ENCODE measurements around the gene BANF1. TPM values are rescaled to one million over a fixed set of nuclear protein-coding genes. Genes with fewer than 3 reads are reported as not detected.

Gene BANF1
- total and polyA plus RNA-seq, 2 donors (not counting 3 experiments of a cell fraction or from before 2014, with no cell fraction given): 269 to 376 TPM

- no peak overlapping the region for H3K4me3 ChIP-seq (replicated peaks in 1 of 3; ENCODE audit: insufficient read depth in 1 of 3, low read depth in 1 of 3, low read length in 3 of 3)
- dilution Hi-C loops (cut with MboI; ENCODE audit: extremely low pct_ligation_motif_present, low sequenced_read_pairs) (no loop called here), intact Hi-C loops (cut with micrococcal nuclease) (no loop called here)
- H3K9me3 ChIP-seq (replicated peaks; ENCODE audit: control insufficient read depth, insufficient read depth, low read length): no peaks in the 10 kb centered on the region
- H4K20me1 ChIP-seq (replicated peaks; ENCODE audit: control insufficient read depth, extremely low read depth, insufficient read depth, low read length): no peaks in the 10 kb centered on the region
- no peaks in the 10 kb centered on the region for H3K36me3 ChIP-seq (ENCODE audit: control insufficient read depth in 2 of 2, extremely low read depth in 1 of 2, insufficient read depth in 2 of 2, low read length in 2 of 2)
- H3K79me2 ChIP-seq (ENCODE audit: control insufficient read depth, insufficient read depth, low read length): no peaks in the 10 kb centered on the region
- H3K27me3 ChIP-seq (ENCODE audit: control insufficient read depth in 2 of 2, insufficient read depth in 2 of 2, low read length in 2 of 2): peaks cover 0 to 10% of the 10 kb centered on the region in 2 experiments
- no peaks in the 10 kb centered on the region for H3K4me1 ChIP-seq (ENCODE audit: control insufficient read depth, extremely low read depth, insufficient read depth, low read length)
- ChIA-PET CTCF (interaction anchor here (2.2 to 3.3 kb wide), 2 partner anchors 9 to 14 kb away, joined by 8 to 18 read pairs; no protein-coding TSS in a partner anchor), POLR2A (no interaction called here)
- no peaks in the 10 kb centered on the region for H3K9me1 ChIP-seq (replicated peaks; ENCODE audit: control insufficient read depth, extremely low read depth, insufficient read depth, low read length)
- no peak for DNase-seq (ENCODE audit: low read depth, low spot score)
- no peak overlapping the region for H3K27ac ChIP-seq (ENCODE audit: insufficient read depth, low read depth, low read length)
- no peak for TF ChIP-seq MAX (IDR thresholded peaks at IDR 0.05; ENCODE audit: insufficient read depth, insufficient read length)
- TF ChIP-seq POLR2A (IDR thresholded peaks at IDR 0.05; ENCODE audit: low read depth, low read length): no peak
- TF ChIP-seq EZH2 (IDR thresholded peaks at IDR 0.05; ENCODE audit: borderline replicate concordance, low read depth, low read length, severe bottlenecking): no peak
- no peak for TF ChIP-seq JUN (IDR thresholded peaks at IDR 0.05; ENCODE audit: borderline replicate concordance, insufficient read depth, insufficient read length, low read depth)
- TF ChIP-seq FOS (IDR thresholded peaks at IDR 0.05; ENCODE audit: borderline replicate concordance, insufficient read depth, low read length): no peak
- TF ChIP-seq POLR2AphosphoS5 (IDR thresholded peaks at IDR 0.05; ENCODE audit: insufficient read depth, low read depth, low read length): no peak
- TF ChIP-seq MYC (IDR thresholded peaks at IDR 0.05; ENCODE audit: low read depth, low read length): no peak
- no peak for TF ChIP-seq GATA2 (IDR thresholded peaks at IDR 0.05; ENCODE audit: insufficient read depth, insufficient read length, low read depth, low read length)
- TF ChIP-seq CTCF (IDR thresholded peaks at IDR 0.05; ENCODE audit: extremely low read depth in 1 of 2, insufficient read depth in 1 of 2, low read depth in 1 of 2, low read length in 2 of 2): no peak
- H2AFZ ChIP-seq (ENCODE audit: low read depth, low read length): no peak overlapping the region
- H3K4me2 ChIP-seq (ENCODE audit: insufficient read depth, low read length): no peak overlapping the region
- H3K9ac ChIP-seq (replicated peaks; ENCODE audit: extremely low read depth, insufficient read depth, low read length): no peak overlapping the region
- FAIRE-seq: no peak
- BruUV-seq (replicated peaks): no TSS peak
Measured at GRCh38 chr11:66036334-66036710, 34.0 kb downstream of the BANF1 start.

All from endothelial cell of umbilical vein (primary cell).